GM12872 (cell line): ENCODE measurements around the gene PGLYRP4.

Experiments
- TF ChIP-seq, protein P1 (sequence below): IDR thresholded peaks from 3 replicates; pipeline ENCODE4 v1.5.1; 2011; ENCODE audit warnings: low read depth, mild to moderate bottlenecking, low read length, moderate library complexity; ENCODE audit not compliant: insufficient read depth

PGLYRP4 gene

DNA sequence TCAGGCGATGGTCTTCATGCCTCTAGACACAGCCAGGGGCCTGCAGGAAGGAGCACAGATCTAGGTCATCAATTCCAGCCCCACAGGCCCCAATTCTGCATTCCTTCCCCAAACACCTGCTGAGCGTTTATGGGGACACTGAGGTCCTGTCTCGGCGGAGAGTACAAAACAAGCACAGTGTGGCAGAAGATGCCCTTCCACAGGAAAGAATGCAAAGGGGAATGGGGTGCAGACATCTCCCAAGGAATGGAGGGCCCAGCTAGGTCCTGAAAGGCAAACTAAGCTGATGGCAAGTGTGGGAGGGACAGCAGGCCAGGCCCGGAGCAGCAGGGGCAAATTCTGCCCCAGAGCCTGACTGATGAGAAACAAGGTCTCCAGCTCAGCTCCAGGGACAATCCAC lies 45.8 kb upstream of the PGLYRP4 start:
- TF ChIP-seq, protein P1, sequence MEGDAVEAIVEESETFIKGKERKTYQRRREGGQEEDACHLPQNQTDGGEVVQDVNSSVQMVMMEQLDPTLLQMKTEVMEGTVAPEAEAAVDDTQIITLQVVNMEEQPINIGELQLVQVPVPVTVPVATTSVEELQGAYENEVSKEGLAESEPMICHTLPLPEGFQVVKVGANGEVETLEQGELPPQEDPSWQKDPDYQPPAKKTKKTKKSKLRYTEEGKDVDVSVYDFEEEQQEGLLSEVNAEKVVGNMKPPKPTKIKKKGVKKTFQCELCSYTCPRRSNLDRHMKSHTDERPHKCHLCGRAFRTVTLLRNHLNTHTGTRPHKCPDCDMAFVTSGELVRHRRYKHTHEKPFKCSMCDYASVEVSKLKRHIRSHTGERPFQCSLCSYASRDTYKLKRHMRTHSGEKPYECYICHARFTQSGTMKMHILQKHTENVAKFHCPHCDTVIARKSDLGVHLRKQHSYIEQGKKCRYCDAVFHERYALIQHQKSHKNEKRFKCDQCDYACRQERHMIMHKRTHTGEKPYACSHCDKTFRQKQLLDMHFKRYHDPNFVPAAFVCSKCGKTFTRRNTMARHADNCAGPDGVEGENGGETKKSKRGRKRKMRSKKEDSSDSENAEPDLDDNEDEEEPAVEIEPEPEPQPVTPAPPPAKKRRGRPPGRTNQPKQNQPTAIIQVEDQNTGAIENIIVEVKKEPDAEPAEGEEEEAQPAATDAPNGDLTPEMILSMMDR, result no peak

DNA sequence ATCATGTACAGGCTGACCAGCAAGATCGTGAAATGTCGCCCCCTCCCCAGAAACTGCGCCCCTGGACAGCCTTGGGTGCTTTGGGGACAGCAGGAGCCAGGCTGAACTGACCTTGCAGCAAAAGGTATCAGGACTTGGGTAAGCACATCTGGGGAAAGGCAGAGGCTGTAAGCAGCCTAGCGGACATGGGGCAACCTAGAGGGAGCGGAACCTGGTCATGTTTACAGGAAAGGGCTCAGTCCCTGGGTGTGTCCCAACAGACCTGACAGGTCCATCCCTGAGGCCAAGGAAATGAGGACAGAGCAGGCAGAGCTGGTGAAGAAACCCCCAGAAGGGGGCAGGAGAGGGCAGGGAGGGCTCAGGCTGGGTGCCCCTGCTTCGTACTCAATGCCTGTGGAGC lies 45.3 kb upstream of the PGLYRP4 start:
- TF ChIP-seq, protein P1, result 0 out of 3 replicates have a peak, but pooled peaks have one; percentile 14

DNA sequence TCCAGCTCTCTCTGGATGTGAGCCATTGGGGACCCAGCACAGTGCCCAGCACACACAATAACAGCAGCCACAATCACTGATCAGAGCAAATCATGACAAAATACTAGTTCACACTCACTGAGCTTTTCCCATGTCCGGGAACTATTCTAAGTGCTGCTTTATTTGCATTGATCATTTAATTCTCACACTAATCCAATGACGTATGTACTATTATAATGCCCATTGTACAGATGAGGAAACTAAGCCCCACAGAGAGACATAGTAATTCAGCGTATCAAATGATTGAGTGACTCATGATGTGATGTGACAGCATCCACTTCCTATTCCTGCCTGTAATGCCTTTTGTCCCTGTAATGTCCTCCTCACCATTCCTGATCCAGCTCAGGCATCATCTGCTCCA lies 44.2 kb upstream of the PGLYRP4 start:
- TF ChIP-seq, protein P1, result no peak

DNA sequence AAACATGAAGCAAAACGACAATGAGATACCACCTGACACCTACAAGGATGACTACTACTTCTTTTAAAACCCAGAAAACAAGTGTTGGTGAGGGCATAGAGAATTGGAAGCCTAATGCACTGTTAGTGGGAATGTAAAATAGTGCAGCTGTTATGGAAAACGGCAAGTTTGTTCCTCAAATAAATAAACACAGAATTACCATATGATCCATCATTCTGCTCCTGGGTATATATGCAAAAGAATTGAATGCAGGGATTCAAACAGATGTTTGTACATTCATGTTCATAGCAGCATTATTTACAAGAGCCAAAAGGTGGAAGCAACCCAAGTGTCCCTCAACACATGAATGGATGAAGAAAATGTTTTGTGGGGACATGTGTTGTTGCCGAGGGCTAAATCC lies 43.6 kb upstream of the PGLYRP4 start:
- TF ChIP-seq, protein P1, result no peak

DNA sequence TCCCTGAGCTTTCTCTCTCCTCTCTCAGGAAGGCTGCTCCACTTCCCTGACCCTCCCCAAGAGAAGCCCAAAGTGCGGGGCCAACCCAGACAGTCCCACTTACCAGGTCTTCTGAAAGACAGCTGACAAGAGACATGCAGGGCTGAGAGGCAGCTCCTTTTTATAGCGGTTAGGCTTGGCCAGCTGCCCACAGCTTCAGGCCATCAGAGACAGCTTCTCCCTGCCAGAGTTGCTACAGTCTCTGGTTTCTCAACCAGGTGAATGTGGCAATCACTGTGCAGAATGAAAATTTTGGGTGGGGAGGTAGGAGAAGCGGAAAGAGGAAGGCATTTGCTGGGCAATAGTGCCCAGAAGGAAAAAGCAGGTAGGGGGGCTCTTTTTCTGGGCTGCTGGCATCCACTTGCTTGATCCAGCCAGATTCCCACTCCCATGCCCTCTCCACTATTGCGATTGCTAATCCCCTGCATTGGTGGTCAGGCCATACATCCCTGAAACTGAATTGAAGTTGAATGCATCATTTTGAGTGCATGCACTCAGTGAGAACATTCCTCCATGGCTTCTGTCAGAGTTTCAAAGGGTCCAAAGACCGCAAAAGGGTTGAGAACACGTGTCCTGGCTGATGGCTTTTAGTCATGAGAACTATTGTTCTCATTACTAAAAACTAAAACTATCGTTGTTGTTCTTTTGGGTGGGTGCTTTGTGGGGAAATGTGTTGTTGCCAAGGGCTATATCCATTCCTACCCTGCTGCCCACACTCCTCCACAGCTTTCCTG lies 42.5 kb upstream of the PGLYRP4 start, which contains the start of gene S100A8:
TSS of gene S100A8 (minus strand) at position 136 of the 773 bp plus-strand sequence. CDS start 538 bp downstream, outside the sequence.
- TF ChIP-seq, protein P1, result no peak

DNA sequence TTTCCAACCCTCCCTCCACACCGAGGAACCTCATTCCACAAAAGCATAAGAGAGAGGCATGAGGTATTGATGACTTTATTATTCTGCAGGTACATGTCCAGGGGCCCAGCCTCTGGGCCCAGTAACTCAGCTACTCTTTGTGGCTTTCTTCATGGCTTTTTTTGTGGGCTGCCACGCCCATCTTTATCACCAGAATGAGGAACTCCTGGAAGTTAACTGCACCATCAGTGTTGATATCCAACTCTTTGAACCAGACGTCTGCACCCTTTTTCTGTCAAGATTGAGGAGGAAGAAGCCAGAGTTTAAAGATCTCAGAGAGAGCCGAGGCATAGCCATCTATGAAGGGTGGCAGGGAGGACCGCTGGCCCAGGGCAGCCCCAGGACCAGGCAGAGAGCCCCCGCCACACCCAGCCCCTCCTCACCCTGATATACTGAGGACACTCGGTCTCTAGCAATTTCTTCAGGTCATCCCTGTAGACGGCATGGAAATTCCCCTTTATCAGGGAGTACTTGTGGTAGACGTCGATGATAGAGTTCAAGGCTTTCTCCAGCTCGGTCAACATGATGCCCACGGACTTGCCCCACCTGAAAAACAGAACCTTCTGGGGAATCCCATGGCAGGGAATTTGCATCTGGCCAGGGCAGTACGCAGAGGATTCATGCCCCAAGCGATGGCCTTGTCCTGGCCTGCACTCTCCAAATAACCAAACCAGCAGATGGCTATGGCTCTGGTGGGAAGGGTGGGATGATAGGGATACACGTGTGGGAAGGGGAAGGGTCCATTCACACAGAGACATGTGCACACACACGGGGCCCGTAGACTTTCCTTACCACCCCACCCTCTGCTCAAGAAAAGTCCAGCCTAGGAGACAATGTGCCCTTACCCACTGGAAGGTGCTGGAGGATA lies 41.6 kb upstream of the PGLYRP4 start:
- TF ChIP-seq, protein P1, result no peak

DNA sequence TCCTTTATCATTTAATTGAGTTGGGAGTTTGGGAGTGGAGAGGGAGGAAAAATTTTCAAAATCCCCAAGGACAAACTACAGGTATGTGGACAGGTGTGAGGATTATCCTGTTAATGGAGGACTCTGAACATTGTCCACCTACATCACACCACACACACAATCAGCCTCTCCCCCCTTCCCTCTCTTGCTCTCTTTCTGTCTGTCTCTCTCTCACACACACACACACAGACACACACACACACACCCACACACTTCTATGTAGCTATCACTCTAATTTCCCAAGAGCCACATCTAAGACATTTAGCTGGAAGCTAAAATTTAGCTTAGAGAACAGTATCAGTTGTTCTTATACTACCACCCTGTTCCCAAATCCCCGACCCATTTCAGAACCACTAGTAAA lies 40.8 kb upstream of the PGLYRP4 start:
- TF ChIP-seq, protein P1, result no peak
